Fibroblast of skin of right quadriceps (primary cell): Measurements from ENCODE around the gene OR4D2.
A peak's percentile ranks its signal among the peaks of the same experiment; 100 is the strongest.

Experiments
- DNase-seq: peaks from one replicate; pipeline ENCODE4 v3.0.0-alpha.2; 2013

OR4D2 gene

DNA sequence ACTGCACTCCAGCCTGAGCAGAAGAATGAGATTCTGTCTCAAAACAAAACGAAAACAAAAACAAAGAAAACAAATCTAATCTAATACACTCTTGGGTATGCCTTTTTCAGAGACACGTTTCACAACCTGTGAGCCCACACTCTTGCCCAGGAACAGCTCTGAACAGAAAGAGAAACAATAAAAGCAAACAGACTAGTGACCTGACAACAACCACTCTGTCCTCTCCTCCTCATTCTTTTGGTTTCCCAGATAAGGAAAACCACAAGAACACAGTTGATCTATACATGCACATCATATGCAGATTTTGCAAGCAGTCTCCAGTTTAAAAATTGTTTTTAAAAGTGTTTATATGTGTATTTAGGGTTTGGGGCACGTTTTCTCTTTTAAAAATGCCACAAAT, 51.0 kb downstream of the OR4D2 start:
- DNase-seq = no peak

DNA sequence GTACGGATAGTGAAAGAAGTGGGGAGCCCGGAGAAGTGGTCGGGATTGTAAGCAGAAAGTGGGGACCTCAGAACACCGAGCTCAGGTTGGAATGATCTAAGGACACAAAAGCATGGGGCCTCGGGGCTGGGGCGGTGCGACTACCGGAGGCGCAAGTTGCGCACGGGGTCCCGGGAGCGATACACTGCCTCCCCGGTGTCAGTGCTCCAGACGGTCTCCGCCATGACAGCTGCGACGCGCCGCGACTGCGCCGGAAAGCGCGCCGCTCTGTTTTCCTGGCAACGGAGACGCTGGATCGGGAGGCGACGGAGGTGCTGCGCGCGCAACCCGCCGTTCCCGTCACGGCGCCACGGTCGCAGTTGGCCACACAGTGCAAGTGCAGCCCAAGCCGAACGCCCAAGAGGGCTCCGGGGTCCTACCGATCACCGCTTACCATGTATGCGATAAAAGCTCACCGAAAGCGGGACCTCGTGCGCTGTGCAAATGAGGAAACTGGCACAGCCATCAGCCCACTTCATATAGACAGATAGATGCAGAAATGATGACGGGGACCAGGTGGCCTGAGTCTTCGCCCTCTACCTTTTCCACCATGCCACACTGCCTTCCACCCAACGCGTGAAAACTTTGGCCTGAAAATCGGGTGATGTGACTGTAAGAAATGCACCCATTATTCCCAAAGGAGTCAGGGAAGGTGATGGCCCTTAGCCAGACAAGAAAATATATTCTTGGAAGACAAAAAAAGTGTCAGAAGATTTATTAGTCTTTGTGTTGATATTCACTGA, 52.4 kb downstream of the OR4D2 start, which contains the start of gene MKS1:
Gene MKS1 (minus strand): TSS at position 249 of the 782 bp plus-strand sequence. CDS start 25 bp downstream, at position 224.
- DNase-seq = peak; percentile 90

- DNase-seq = no peak
These were observed 53.0 kb downstream of the OR4D2 start for GRCh38 chr17:58219789-58220183.
